DND-41 (cell line): ENCODE measurements around the gene KLRK1.

Experiments
- ATAC-seq: fragments of 200-7000 bp; cut with Tn5 transposase; 3 replicates; pipeline ENCODE4 v1.9.1; 2021; ENCODE audit warnings: low read depth; ENCODE audit not compliant: insufficient read depth
- DNase-seq: peaks from one replicate; pipeline ENCODE4 v3.0.0-alpha.2; 2020
- H2AFZ ChIP-seq: 2 replicates; pipeline ENCODE4 v1.6.0; 2012; ENCODE audit warnings: low read depth, low read length
- H3K27ac ChIP-seq: 2 replicates; pipeline ENCODE4 v1.5.1; 2012; ENCODE audit warnings: low read length, inconsistent platforms
- H3K27me3 ChIP-seq: fragments of 200-600 bp; sonication (generic); 2 replicates; pipeline ENCODE4 v1.6.0; 2012; ENCODE audit warnings: low read length, mild to moderate bottlenecking, inconsistent platforms; ENCODE audit not compliant: insufficient read depth, poor library complexity
- H3K36me3 ChIP-seq: 2 replicates; pipeline ENCODE4 v1.5.1; 2012; ENCODE audit warnings: low read length, inconsistent platforms; ENCODE audit not compliant: insufficient read depth
- H3K4me1 ChIP-seq: 2 replicates; pipeline ENCODE4 v1.5.1; 2012; ENCODE audit warnings: mild to moderate bottlenecking, low read length; ENCODE audit not compliant: insufficient read depth
- H3K4me2 ChIP-seq: 2 replicates; pipeline ENCODE4 v1.6.0; 2012; ENCODE audit warnings: mild to moderate bottlenecking, moderate library complexity, low read length, inconsistent platforms; ENCODE audit not compliant: insufficient read depth
- H3K4me3 ChIP-seq, 2 experiments: fragments of 200-600 bp in 1 of 2; shearing (Covaris generic) in 1 of 2; 2 replicates each; pipeline ENCODE4 v1.5.1; 2012 to 2016; ENCODE audit warnings: inconsistent platforms in 2 of 2, low read length in 2 of 2, mild to moderate bottlenecking in 2 of 2, low read depth in 1 of 2, moderate library complexity in 1 of 2
- H3K79me2 ChIP-seq: 2 replicates; pipeline ENCODE4 v1.6.0; 2012; ENCODE audit warnings: low read length, inconsistent platforms; ENCODE audit not compliant: insufficient read depth
- H3K9ac ChIP-seq: 2 replicates; pipeline ENCODE4 v1.6.0; 2012; ENCODE audit warnings: low read depth, mild to moderate bottlenecking, inconsistent platforms, low read length, moderate library complexity
- H3K9me3 ChIP-seq: 2 replicates; pipeline ENCODE4 v1.5.1; 2012; ENCODE audit warnings: low read length, moderate library complexity, mild to moderate bottlenecking, inconsistent platforms; ENCODE audit not compliant: insufficient read depth, severe bottlenecking
- H4K20me1 ChIP-seq: 2 replicates; pipeline ENCODE4 v1.6.0; 2012; ENCODE audit warnings: low read length; ENCODE audit not compliant: insufficient read depth
- CTCF ChIP-seq: IDR thresholded peaks from 2 replicates; pipeline ENCODE4 v1.5.1; 2012; ENCODE audit warnings: borderline replicate concordance, low read length, moderate library complexity, mild to moderate bottlenecking; ENCODE audit not compliant: poor library complexity, severe bottlenecking; ENCODE audit errors: extremely low read depth
- EZH2 ChIP-seq: IDR thresholded peaks from 3 replicates; pipeline ENCODE4 v1.6.1; 2012; ENCODE audit warnings: borderline replicate concordance, low read depth, mild to moderate bottlenecking, moderate library complexity, low read length, inconsistent platforms; ENCODE audit not compliant: severe bottlenecking

The KLRK1 gene

GRCh38 chr12:10361622-10362021 lies 28.2 kb downstream of the KLRK1 start:
- Histone ChIP-seq H3K4me3 (no peak overlapping the region), H3K27ac (no peak overlapping the region), H3K36me3 (no peaks in the 10 kb centered on the region), H3K27me3 (no peaks in the 10 kb centered on the region), H3K4me1 (peaks cover 34% of the 10 kb centered on the region), H3K9ac (no peak overlapping the region), H4K20me1 (no peaks in the 10 kb centered on the region), H3K79me2 (no peaks in the 10 kb centered on the region), H3K9me3 (no peaks in the 10 kb centered on the region), H2AFZ (no peak overlapping the region; the same call in 1 of the 2 replicates), H3K4me2 (no peak overlapping the region)
- no peak for DNase-seq
- ATAC-seq: no peak
- TF ChIP-seq CTCF: no peak
- TF ChIP-seq EZH2: no peak

GRCh38 chr12:10361084-10361483 lies 28.8 kb downstream of the KLRK1 start:
- Histone ChIP-seq H3K4me3 (no peak overlapping the region), H3K9ac (no peak overlapping the region), H3K4me2 (no peak overlapping the region), H2AFZ (0 out of 2 replicates have a peak overlapping the region, but pooled peaks have one; percentile 10), H3K9me3 (no peaks in the 10 kb centered on the region), H3K27me3 (no peaks in the 10 kb centered on the region), H4K20me1 (no peaks in the 10 kb centered on the region), H3K36me3 (no peaks in the 10 kb centered on the region), H3K27ac (no peak overlapping the region), H3K79me2 (no peaks in the 10 kb centered on the region), H3K4me1 (peaks cover 32% of the 10 kb centered on the region)
- no peak for ATAC-seq
- TF ChIP-seq EZH2 (no peak), CTCF (no peak)
- DNase-seq: peak; percentile 21

GRCh38 chr12:10358969-10359368 lies 30.9 kb downstream of the KLRK1 start:
- H3K4me2 ChIP-seq: no peak overlapping the region

More at GRCh38 chr12:10358969-10359368, 30.9 kb downstream of the KLRK1 start:
- Histone ChIP-seq H4K20me1 (no peaks in the 10 kb centered on the region), H3K4me1 (peaks cover 13% of the 10 kb centered on the region), H3K4me3 (no peak overlapping the region), H3K9ac (no peak overlapping the region), H3K9me3 (no peaks in the 10 kb centered on the region), H2AFZ (no peak overlapping the region), H3K36me3 (no peaks in the 10 kb centered on the region), H3K27ac (no peak overlapping the region), H3K27me3 (no peaks in the 10 kb centered on the region), H3K79me2 (no peaks in the 10 kb centered on the region)
- TF ChIP-seq EZH2: no peak
- no peak for TF ChIP-seq CTCF
- no peak for DNase-seq
- no peak for ATAC-seq
